ENCODE results near the gene CCNY.
"Not testable (repeated sequence)": the region's sequence is repeated elsewhere in the genome, so short reads cannot be mapped to it uniquely, and the experiment has no call there.

Gene CCNY

GRCh38 chr10:35518187-35518586 is 181.9 kb downstream of the CCNY start:
- not testable (repeated sequence) for DNase-seq (ENCODE audit: low spot score)

- no peak for DNase-seq (ENCODE audit: low spot score)
These were observed 184.7 kb downstream of the CCNY start for GRCh38 chr10:35520996-35521395.

GRCh38 chr10:35523670-35524225 is 187.4 kb downstream of the CCNY start:
- no peak for DNase-seq (ENCODE audit: low spot score)

- no peak for DNase-seq (ENCODE audit: low spot score)
These were observed 190.4 kb downstream of the CCNY start for GRCh38 chr10:35526746-35527145.

GRCh38 chr10:35532141-35532540 is 195.8 kb downstream of the CCNY start:
- DNase-seq (ENCODE audit: low spot score), result no peak

GRCh38 chr10:35533565-35533964 is 197.3 kb downstream of the CCNY start:
- no peak for DNase-seq (ENCODE audit: low spot score)

GRCh38 chr10:35535136-35535535 is 198.8 kb downstream of the CCNY start:
- no peak for DNase-seq (ENCODE audit: low spot score)

- DNase-seq (ENCODE audit: low spot score), result no peak
These were observed 200.5 kb downstream of the CCNY start for GRCh38 chr10:35536789-35537188.

- DNase-seq (ENCODE audit: low spot score), result not testable (repeated sequence)
These were observed 201.6 kb downstream of the CCNY start for GRCh38 chr10:35537925-35538324.

- no peak for DNase-seq (ENCODE audit: low spot score)
These were observed 204.2 kb downstream of the CCNY start for GRCh38 chr10:35540296-35541164.

- no peak for DNase-seq (ENCODE audit: low spot score)
These were observed 205.4 kb downstream of the CCNY start for GRCh38 chr10:35541720-35542119.

GRCh38 chr10:35542303-35542702 is 206.0 kb downstream of the CCNY start:
- DNase-seq (ENCODE audit: low spot score), result no peak

GRCh38 chr10:35545079-35545657 is 208.9 kb downstream of the CCNY start:
- DNase-seq (ENCODE audit: low spot score), result no peak

- DNase-seq (ENCODE audit: low spot score), result no peak
These were observed 209.7 kb downstream of the CCNY start for GRCh38 chr10:35545878-35546590.

- DNase-seq (ENCODE audit: low spot score), result no peak
These were observed 210.5 kb downstream of the CCNY start for GRCh38 chr10:35546824-35547225.

GRCh38 chr10:35552650-35553342 is 216.5 kb downstream of the CCNY start:
- no peak for DNase-seq (ENCODE audit: low spot score)

- DNase-seq (ENCODE audit: low spot score), result no peak
These were observed 217.7 kb downstream of the CCNY start for GRCh38 chr10:35554036-35554435.

- no peak for DNase-seq (ENCODE audit: low spot score)
These were observed 218.2 kb downstream of the CCNY start for GRCh38 chr10:35554461-35555056.

GRCh38 chr10:35555962-35556930 is 219.9 kb downstream of the CCNY start:
- no peak for DNase-seq (ENCODE audit: low spot score)

- no peak for DNase-seq (ENCODE audit: low spot score)
These were observed 222.0 kb downstream of the CCNY start for GRCh38 chr10:35558276-35558675.
